Osteocyte (in vitro differentiated cells): Measurements from ENCODE around the gene NDRG3. TPM values are rescaled to one million over a fixed set of nuclear protein-coding genes. Genes with fewer than 3 reads are reported as not detected.

Experiments
- DNase-seq: peaks from one replicate; pipeline ENCODE4 v3.0.0; 2021; ENCODE audit warnings: mixed read lengths; ENCODE audit not compliant: unreplicated experiment; ENCODE audit errors: extremely low spot score
- H3K27ac Mint-ChIP-seq: one replicate; pipeline ENCODE4 v1.8.0; 2021; ENCODE audit warnings: mild to moderate bottlenecking, mixed read lengths; ENCODE audit not compliant: unreplicated experiment
- H3K27me3 Mint-ChIP-seq: one replicate; pipeline ENCODE4 v1.8.0; 2021; ENCODE audit warnings: mixed read lengths; ENCODE audit not compliant: unreplicated experiment
- H3K36me3 Mint-ChIP-seq: one replicate; pipeline ENCODE4 v1.8.0; 2021; ENCODE audit warnings: mixed read lengths; ENCODE audit not compliant: unreplicated experiment
- H3K4me1 Mint-ChIP-seq: one replicate; pipeline ENCODE4 v1.8.0; 2021; ENCODE audit warnings: mixed read lengths; ENCODE audit not compliant: unreplicated experiment
- H3K4me3 Mint-ChIP-seq: one replicate; pipeline ENCODE4 v1.8.0; 2021; ENCODE audit warnings: mild to moderate bottlenecking, moderate library complexity, mixed read lengths; ENCODE audit not compliant: unreplicated experiment
- H3K9me3 Mint-ChIP-seq: one replicate; pipeline ENCODE4 v1.8.0; 2021; ENCODE audit warnings: mixed read lengths; ENCODE audit not compliant: unreplicated experiment
- total RNA-seq: library from RNA; stranded (reverse); gene quantifications from 2 replicates; pipeline ENCODE4 v1.2.1, GENCODE V29; 2021
- TF ChIP-seq, protein P1 (sequence below): fragments of 200-600 bp; sonication (generic); IDR thresholded peaks from 2 replicates; pipeline ENCODE4 v1.5.0; 2021; ENCODE audit warnings: antibody characterized with exemption, mild to moderate bottlenecking, moderate library complexity

NDRG3 gene
- total RNA-seq, 1 donor from 2014 or later: 32.2 TPM

DNA sequence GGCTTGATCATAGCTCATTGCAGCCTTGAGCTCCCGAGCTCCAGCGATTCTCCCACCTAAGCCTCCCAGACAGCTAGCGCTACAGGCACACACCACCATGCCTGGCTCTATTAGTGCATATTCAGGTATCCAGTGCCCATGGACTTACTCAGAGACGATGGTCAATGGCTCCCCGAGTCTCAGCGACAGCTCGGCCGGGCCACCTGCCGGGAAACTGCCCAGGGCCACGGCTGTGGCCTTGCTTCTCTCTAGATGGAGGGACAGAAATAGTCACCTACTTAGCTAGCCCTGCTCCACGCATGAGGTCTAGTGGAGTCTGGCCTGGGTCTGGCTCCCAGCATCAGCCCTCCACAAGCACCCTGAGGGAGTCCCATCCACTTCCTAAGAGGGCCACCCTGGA lies 111.5 kb downstream of the NDRG3 start:
- H3K27ac Mint-ChIP-seq: no peak overlapping the region
- peaks cover 5% of the 10 kb centered on the region for H3K4me1 Mint-ChIP-seq
- TF ChIP-seq, protein P1, sequence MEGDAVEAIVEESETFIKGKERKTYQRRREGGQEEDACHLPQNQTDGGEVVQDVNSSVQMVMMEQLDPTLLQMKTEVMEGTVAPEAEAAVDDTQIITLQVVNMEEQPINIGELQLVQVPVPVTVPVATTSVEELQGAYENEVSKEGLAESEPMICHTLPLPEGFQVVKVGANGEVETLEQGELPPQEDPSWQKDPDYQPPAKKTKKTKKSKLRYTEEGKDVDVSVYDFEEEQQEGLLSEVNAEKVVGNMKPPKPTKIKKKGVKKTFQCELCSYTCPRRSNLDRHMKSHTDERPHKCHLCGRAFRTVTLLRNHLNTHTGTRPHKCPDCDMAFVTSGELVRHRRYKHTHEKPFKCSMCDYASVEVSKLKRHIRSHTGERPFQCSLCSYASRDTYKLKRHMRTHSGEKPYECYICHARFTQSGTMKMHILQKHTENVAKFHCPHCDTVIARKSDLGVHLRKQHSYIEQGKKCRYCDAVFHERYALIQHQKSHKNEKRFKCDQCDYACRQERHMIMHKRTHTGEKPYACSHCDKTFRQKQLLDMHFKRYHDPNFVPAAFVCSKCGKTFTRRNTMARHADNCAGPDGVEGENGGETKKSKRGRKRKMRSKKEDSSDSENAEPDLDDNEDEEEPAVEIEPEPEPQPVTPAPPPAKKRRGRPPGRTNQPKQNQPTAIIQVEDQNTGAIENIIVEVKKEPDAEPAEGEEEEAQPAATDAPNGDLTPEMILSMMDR: no peak
- H3K27me3 Mint-ChIP-seq: no peaks in the 10 kb centered on the region
- H3K36me3 Mint-ChIP-seq: no peaks in the 10 kb centered on the region
- DNase-seq: no peak
- no peak overlapping the region for H3K4me3 Mint-ChIP-seq
- no peaks in the 10 kb centered on the region for H3K9me3 Mint-ChIP-seq

DNA sequence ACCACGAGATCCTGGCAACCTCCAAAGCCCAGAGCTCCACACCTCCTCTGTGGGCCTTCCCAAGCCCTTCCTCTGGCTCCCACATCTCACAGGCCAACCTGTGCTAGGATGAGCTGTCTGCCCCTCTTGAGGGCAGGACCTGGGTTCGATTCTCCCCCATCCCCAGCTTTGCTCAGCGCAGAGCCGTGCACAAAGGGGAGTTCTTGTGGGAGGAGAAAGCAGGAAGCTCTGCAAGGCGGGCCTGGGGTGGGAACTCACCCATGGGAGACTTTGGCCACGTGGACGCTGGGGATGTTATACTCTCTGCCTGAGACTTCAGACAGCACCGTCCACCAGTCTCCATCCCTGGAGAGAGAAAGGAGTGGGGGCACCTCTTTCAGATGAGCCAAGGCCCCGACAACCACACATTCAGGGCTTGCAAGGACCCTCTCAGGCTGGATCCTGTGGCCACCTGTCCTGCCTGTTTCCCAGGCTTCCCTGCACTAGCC lies 112.6 kb downstream of the NDRG3 start:
- Mint-ChIP-seq H3K27ac (no peak overlapping the region), H3K9me3 (no peaks in the 10 kb centered on the region), H3K4me1 (peaks cover 5% of the 10 kb centered on the region), H3K27me3 (no peaks in the 10 kb centered on the region), H3K36me3 (no peaks in the 10 kb centered on the region), H3K4me3 (no peak overlapping the region)
- no peak for DNase-seq
- TF ChIP-seq, protein P1: no peak

DNA sequence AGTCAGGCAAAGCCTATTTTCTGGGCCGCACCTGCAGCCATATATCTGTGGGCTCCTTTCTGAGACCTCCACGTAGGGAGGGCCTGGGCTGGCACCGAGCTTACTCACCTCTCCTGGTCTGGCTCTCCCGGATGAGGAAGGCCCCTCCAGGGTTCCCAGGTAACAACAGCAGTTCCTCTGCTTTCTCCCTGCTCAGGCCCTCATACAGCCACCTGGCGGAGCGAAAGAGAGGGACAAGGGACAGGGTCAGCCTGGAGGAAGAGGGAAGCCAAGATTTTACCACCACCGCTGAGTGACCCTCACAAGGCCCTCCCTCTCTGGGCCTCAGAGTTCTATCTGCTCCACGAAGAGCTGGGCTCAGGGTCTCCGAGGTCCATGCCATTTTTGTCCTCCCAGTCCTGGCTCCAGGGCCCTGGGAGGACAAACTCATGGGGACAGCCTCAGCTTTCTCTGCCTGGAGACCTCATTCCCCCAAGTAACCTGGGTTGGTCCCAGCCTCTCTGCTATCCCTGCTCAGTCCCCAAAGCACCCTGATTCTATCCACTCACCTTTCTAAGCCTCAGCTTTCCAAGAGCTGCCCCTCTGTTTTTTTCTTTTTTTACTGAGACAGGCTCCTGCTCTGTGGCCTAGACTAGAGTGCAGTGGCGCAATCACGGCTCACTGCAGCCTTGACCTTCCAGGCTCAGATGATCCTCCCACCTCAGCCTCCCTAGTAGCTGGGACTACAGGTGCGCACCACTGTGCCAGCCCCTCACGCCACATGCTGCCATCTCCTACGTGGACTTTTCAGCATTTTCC lies 113.2 kb downstream of the NDRG3 start:
- TF ChIP-seq, protein P1: no peak
- H3K9me3 Mint-ChIP-seq: no peaks in the 10 kb centered on the region
- H3K4me3 Mint-ChIP-seq: no peak overlapping the region
- no peak for DNase-seq
- H3K27ac Mint-ChIP-seq: no peak overlapping the region
- no peaks in the 10 kb centered on the region for H3K27me3 Mint-ChIP-seq
- H3K4me1 Mint-ChIP-seq: peaks cover 5% of the 10 kb centered on the region
- no peaks in the 10 kb centered on the region for H3K36me3 Mint-ChIP-seq

DNA sequence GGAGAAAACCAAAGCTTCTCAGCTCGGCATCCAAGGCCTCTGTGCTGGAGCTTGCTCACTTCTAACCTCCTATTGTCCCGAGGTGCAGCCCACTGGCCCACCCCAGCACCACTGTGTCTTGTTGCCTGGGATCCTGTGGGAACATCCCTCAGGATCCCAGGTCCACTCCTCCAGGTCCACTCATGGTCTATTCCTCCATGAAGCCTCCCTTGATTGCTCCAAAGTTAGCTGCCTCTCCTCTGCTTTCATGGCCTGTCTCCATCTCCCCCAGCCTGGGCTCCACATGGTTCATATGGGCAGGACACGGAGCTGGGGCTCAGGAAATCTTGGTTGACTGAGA lies 113.8 kb downstream of the NDRG3 start:
- Mint-ChIP-seq H3K4me3 (no peak overlapping the region), H3K27ac (no peak overlapping the region), H3K4me1 (peaks cover 5% of the 10 kb centered on the region), H3K36me3 (no peaks in the 10 kb centered on the region), H3K9me3 (no peaks in the 10 kb centered on the region), H3K27me3 (no peaks in the 10 kb centered on the region)
- TF ChIP-seq, protein P1: no peak
- DNase-seq: no peak

DNA sequence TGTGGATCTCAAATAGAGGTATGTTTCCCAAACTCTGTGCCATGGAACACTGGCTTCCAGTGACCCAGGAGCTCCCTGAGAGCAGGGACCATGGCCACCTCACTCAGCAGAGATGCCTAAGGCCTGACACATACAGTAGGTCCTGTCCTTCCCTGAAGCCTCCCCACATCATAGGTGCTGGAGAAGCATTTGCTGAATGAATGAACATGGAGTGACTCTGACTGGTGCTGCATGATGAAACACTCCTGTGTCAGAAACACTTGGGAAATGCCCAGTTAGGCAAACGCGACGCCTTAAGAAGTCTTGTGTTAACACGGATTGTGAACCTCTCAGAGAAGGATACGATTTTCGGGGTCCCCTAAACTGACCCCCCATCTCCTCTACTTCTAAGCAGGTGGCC lies 114.2 kb downstream of the NDRG3 start:
- Mint-ChIP-seq H3K27ac (no peak overlapping the region), H3K27me3 (no peaks in the 10 kb centered on the region), H3K4me3 (no peak overlapping the region), H3K36me3 (no peaks in the 10 kb centered on the region), H3K9me3 (no peaks in the 10 kb centered on the region), H3K4me1 (peaks cover 5% of the 10 kb centered on the region)
- DNase-seq: no peak
- TF ChIP-seq, protein P1: no peak
